ENCODE results near the gene CHEK2.
"Not testable (repeated sequence)": the region's sequence is repeated elsewhere in the genome, so short reads cannot be mapped to it uniquely, and the experiment has no call there.

Gene CHEK2

GRCh38 chr22:28682966-28683365, 58.7 kb downstream of the CHEK2 start:
- not testable (repeated sequence) for DNase-seq

- not testable (repeated sequence) for DNase-seq
These were observed 60.7 kb downstream of the CHEK2 start for GRCh38 chr22:28680813-28681490.

GRCh38 chr22:28679611-28680287, 61.9 kb downstream of the CHEK2 start, which contains the start of gene TTC28:
TTC28 (minus strand) TSS chr22:28679840; CDS start chr22:28679723, 117 bp downstream.
- peak; percentile 27 for DNase-seq

GRCh38 chr22:28678778-28679610, 62.6 kb downstream of the CHEK2 start:
- peak; percentile 13 for DNase-seq

GRCh38 chr22:28678170-28678569, 63.5 kb downstream of the CHEK2 start:
- DNase-seq, result not testable (repeated sequence)

- DNase-seq, result peak; percentile 52
These were observed 67.5 kb downstream of the CHEK2 start for GRCh38 chr22:28674121-28674563.

- no peak for DNase-seq
These were observed 70.9 kb downstream of the CHEK2 start for GRCh38 chr22:28670756-28671155.

GRCh38 chr22:28670161-28670560, 71.5 kb downstream of the CHEK2 start:
- no peak for DNase-seq

GRCh38 chr22:28669387-28669786, 72.2 kb downstream of the CHEK2 start:
- no peak for DNase-seq

- not testable (repeated sequence) for DNase-seq
These were observed 78.1 kb downstream of the CHEK2 start for GRCh38 chr22:28663569-28663942.

- no peak for DNase-seq
These were observed 83.2 kb downstream of the CHEK2 start for GRCh38 chr22:28658448-28658847.

GRCh38 chr22:28656181-28656580, 85.4 kb downstream of the CHEK2 start:
- no peak for DNase-seq

GRCh38 chr22:28650463-28650862, 91.2 kb downstream of the CHEK2 start:
- DNase-seq, result no peak

- no peak for DNase-seq
These were observed 92.8 kb downstream of the CHEK2 start for GRCh38 chr22:28648792-28649191.

GRCh38 chr22:28647216-28647615, 94.4 kb downstream of the CHEK2 start:
- no peak for DNase-seq

- DNase-seq, result no peak
These were observed 102.3 kb downstream of the CHEK2 start for GRCh38 chr22:28639321-28639720.
